ENCODE data around the gene TPCN2. TPM values are rescaled to one million over a fixed set of nuclear protein-coding genes. Genes with fewer than 3 reads are reported as not detected.

The TPCN2 gene
- polyA plus RNA-seq, 1 donor from 2014 or later: 14.2 TPM

GRCh38 chr11:69027704-69028372 lies 20.9 kb upstream of the TPCN2 start:
- Histone ChIP-seq H3K9ac (ENCODE audit: low read length) (no peak overlapping the region), H3F3A (ENCODE audit: insufficient read depth, low read length, poor library complexity, severe bottlenecking) (no peaks in the 10 kb centered on the region), H3K27ac (ENCODE audit: low read length) (no peak overlapping the region), H3K27me3 (ENCODE audit: insufficient read depth, low read depth, low read length) (no peaks in the 10 kb centered on the region), H3K9me3 (ENCODE audit: low read length) (no peaks in the 10 kb centered on the region), H2AFZ (ENCODE audit: low read depth, low read length) (no peak overlapping the region), H3K4me3 (ENCODE audit: low read length) (no peak overlapping the region), H3K9me2 (ENCODE audit: insufficient read depth, low read length) (no peaks in the 10 kb centered on the region), H4K20me1 (ENCODE audit: insufficient read depth) (no peaks in the 10 kb centered on the region), H3K4me2 (ENCODE audit: low read length) (no peak overlapping the region), H3K36me3 (ENCODE audit: insufficient read depth, low read length) (no peaks in the 10 kb centered on the region), H3K79me2 (replicated peaks; ENCODE audit: insufficient read depth, low read length) (no peaks in the 10 kb centered on the region)
- TF ChIP-seq SMC3 (conservative IDR thresholded peaks at IDR 0.05; ENCODE audit: poor library complexity): no peak
- TF ChIP-seq EZH2 (IDR thresholded peaks at IDR 0.05; ENCODE audit: borderline replicate concordance, insufficient read depth, low read length, poor library complexity, severe bottlenecking): no peak
- TF ChIP-seq REST (IDR thresholded peaks at IDR 0.05; ENCODE audit: borderline replicate concordance): no peak
- TF ChIP-seq TAF1 (IDR thresholded peaks at IDR 0.05; ENCODE audit: low read depth): no peak

GRCh38 chr11:69030301-69030700 lies 18.4 kb upstream of the TPCN2 start:
- TF ChIP-seq RAD21 (conservative IDR thresholded peaks at IDR 0.05): no peak
- no peak for TF ChIP-seq SMC3 (conservative IDR thresholded peaks at IDR 0.05; ENCODE audit: poor library complexity)
- no peak for TF ChIP-seq EP300 (conservative IDR thresholded peaks at IDR 0.05; ENCODE audit: poor library complexity, severe bottlenecking)
- no peak for TF ChIP-seq MXI1 (conservative IDR thresholded peaks at IDR 0.05; ENCODE audit: poor library complexity, severe bottlenecking)
- no peak for TF ChIP-seq REST (IDR thresholded peaks at IDR 0.05; ENCODE audit: borderline replicate concordance)
- TF ChIP-seq TAF1 (IDR thresholded peaks at IDR 0.05; ENCODE audit: low read depth): no peak
- no peak for TF ChIP-seq CTCF (IDR thresholded peaks at IDR 0.05; ENCODE audit: poor library complexity, severe bottlenecking)
- no peak for TF ChIP-seq EZH2 (IDR thresholded peaks at IDR 0.05; ENCODE audit: borderline replicate concordance, insufficient read depth, low read length, poor library complexity, severe bottlenecking)
- no peak for TF ChIP-seq POLR2AphosphoS5 (IDR thresholded peaks at IDR 0.05)
- Histone ChIP-seq H3K27ac (ENCODE audit: low read length) (no peak overlapping the region), H3K4me2 (ENCODE audit: low read length) (no peak overlapping the region), H3K9ac (ENCODE audit: low read length) (no peak overlapping the region), H3K27me3 (ENCODE audit: insufficient read depth, low read depth, low read length) (no peaks in the 10 kb centered on the region), H3K9me3 (ENCODE audit: low read length) (no peaks in the 10 kb centered on the region), H3F3A (ENCODE audit: insufficient read depth, low read length, poor library complexity, severe bottlenecking) (no peaks in the 10 kb centered on the region), H3K4me3 (ENCODE audit: low read length) (no peak overlapping the region), H3K9me2 (ENCODE audit: insufficient read depth, low read length) (no peaks in the 10 kb centered on the region), H2AFZ (ENCODE audit: low read depth, low read length) (no peak overlapping the region), H4K20me1 (ENCODE audit: insufficient read depth) (no peaks in the 10 kb centered on the region), H3K36me3 (ENCODE audit: insufficient read depth, low read length) (no peaks in the 10 kb centered on the region), H3K79me2 (replicated peaks; ENCODE audit: insufficient read depth, low read length) (no peaks in the 10 kb centered on the region)

All from neural cell (in vitro differentiated cells).